ENCODE data around the gene TRIM72.

DNA sequence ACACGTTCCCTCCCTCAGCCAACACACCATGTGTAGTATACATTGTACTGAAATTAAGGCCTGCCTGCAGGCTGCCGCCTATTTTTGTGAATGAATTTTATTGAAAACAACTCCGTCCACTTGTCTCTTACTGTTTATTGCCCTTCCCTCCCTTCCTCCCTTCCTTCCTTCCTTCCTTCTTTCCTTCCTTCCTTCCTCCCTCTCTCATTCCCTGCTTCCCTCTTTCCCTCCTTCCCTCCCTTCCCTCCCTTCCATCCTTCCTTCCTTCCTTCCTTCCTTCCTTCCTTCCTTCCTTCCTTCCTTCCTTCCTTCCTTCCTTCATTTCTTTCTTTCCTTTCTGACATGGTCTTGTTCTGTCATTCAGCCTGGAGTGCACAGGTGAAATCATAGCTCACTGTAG, 48.2 kb downstream of the TRIM72 start:
- TF ChIP-seq, protein P1, sequence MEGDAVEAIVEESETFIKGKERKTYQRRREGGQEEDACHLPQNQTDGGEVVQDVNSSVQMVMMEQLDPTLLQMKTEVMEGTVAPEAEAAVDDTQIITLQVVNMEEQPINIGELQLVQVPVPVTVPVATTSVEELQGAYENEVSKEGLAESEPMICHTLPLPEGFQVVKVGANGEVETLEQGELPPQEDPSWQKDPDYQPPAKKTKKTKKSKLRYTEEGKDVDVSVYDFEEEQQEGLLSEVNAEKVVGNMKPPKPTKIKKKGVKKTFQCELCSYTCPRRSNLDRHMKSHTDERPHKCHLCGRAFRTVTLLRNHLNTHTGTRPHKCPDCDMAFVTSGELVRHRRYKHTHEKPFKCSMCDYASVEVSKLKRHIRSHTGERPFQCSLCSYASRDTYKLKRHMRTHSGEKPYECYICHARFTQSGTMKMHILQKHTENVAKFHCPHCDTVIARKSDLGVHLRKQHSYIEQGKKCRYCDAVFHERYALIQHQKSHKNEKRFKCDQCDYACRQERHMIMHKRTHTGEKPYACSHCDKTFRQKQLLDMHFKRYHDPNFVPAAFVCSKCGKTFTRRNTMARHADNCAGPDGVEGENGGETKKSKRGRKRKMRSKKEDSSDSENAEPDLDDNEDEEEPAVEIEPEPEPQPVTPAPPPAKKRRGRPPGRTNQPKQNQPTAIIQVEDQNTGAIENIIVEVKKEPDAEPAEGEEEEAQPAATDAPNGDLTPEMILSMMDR (IDR thresholded peaks at IDR 0.05) = no peak
- TF ChIP-seq POLR2A (IDR thresholded peaks at IDR 0.05) = no peak

All from Peyer's patch (tissue), 4 donors.